ENCODE measurements around the gene PHAF1.

The PHAF1 gene

DNA sequence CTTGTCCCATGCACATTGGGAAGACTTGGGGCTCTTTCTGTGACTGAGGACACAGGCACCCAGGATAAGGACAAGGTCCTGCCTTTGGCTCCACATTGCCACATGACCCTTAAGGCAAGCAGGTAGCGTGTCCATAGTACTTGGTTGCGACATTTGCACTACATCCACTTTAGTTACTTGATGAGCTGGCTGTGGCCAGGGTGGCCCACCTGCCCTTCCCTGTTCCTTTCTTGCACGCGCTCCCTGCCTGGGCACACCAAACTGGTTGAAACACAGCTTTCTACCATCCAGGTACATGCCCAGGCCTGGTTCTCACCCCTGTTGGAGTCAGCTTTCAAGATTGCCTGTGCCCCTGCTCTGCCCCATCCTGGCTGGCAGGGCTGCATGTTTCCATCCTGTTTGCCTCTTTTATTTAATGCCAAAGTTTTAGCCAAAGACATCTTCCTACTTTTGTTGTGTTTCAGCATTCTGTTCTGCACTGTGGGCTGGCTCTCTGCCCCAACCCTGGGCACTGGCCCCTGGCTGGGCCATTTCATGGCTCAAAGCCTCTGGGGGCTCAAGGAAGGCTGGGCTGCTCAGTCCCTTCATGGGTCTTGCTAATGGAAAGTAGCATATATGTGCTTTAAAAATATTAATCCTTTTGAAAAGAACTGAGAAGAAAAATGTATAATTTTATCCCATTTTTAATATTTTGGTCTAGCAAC is 37.8 kb downstream of the PHAF1 start:
- no peak for DNase-seq (ENCODE audit: low spot score)

DNA sequence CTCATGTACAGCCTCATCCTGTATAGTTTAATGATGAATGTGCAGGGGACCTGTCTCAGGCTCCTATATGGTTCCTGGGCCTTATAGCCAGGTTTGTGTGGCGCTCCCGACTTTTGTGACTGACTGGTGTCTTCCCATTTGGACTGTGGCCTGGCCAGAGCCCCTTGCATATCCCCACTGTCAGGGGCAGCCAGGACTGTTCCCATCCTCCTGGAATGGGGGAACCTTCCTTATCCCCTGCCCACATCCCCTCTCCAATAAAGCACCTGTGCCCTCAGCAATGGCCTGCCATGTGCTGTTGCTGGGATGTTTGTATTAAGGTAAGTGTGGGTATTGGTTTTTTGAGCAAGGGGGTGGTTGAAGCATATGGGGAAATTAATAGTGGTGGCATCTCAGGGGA is 38.5 kb downstream of the PHAF1 start:
- DNase-seq (ENCODE audit: low spot score) = no peak

DNA sequence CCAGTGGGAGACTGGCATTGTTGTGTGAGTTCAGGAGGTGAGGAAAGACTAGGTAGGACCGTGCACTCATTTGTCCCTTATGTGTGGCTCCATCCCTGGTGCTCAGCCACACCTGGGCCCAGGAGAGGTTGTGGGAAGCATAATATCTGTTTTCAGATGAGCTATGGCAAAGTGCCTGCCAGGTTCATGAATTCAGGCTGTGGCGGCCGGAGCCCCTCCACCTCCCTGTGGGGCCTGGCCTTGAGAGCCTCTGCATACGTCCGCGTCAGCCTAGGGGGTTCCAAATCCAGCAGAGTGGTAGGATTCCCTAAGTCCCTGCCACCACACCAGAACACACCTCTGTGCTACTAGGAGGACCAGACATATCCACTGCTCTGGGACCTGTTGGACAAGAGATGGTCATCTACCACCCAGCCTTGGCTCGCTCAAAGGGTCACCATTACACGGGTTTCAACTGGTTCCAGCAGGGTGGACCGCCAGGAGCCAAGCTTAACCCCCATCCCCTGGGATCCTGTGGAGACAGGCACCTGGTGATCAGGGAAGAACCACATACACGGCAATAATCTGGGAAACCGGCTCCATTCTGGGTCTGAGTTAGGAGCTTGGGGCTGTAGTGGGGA is 39.0 kb downstream of the PHAF1 start:
- DNase-seq (ENCODE audit: low spot score) = no peak

DNA sequence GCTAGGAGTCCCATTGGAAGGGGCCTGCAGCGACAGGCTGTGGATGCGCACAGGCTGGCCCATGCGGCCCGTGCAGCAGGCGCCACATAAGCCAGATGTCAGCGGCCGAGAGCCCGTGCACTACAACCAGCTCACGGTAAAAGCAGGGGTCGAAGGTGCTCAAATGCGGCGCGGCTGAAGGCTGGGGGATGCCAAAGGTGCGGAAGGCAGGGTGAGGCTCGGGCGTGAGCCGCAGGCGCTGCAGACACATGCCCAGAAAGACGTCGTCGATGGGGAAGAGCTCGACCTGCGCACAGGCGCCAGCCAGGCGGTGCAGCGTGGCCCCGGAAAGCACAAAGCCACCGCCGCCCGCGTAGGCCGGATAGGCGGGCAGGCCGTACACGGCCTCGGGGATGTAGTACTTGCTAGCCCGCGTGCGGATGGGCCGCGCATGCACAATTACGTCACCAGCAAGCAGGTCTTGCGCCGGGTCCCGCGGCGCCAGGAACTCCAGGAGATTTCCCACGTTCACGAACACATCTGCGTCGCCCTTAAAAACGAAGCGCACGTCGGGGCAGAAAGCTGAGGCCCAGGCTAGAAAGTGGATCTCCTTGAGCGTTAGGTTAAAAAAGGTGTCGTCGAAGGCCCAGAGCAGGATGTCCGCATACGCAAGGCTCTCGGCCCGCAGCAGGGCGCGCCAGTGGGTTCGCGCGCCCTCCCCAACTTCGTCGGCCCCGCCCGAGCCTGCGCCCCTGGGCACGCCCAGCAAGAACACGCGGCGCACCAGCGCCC is 39.7 kb downstream of the PHAF1 start:
- no peak for DNase-seq (ENCODE audit: low spot score)

DNA sequence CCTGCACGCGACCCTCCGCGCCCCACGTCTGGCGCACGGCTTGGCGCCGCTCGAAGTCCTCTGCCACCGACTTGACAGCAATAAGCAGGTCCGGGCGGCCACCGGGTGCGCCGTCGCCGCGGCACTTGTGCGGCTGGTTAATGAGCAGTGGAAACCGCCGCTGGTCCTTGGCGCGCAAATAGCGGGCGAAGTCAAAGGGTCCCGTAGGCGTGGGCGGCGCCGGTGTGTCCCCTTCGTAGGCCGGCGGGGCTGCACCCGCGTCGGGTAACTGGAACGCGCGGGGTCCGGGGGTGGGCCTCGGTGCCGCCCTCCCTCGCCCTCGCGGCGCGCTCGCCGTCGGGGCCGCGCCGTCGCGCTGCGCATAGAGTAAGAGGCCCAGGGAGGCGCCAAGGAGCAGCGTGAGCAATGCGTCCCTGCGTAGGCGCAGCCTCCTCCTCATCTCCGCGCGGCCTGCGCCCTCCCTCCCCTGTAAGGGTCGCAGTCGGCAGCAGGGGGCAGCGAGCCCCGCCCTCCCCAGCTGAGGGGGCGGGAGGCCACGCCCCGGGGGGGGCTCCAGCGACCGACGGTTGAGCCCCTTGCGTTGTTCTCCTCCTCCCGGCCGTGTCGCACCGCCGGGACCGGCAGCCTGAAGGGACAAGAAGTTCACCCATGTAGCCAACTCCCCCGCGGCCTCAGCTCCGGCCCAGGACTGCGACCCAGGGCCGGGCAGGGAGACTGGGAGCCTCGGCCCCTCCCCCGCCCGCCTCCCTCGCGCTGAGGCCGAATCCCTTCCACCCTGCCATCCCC is 40.5 kb downstream of the PHAF1 start:
- DNase-seq (ENCODE audit: low spot score) = no peak

DNA sequence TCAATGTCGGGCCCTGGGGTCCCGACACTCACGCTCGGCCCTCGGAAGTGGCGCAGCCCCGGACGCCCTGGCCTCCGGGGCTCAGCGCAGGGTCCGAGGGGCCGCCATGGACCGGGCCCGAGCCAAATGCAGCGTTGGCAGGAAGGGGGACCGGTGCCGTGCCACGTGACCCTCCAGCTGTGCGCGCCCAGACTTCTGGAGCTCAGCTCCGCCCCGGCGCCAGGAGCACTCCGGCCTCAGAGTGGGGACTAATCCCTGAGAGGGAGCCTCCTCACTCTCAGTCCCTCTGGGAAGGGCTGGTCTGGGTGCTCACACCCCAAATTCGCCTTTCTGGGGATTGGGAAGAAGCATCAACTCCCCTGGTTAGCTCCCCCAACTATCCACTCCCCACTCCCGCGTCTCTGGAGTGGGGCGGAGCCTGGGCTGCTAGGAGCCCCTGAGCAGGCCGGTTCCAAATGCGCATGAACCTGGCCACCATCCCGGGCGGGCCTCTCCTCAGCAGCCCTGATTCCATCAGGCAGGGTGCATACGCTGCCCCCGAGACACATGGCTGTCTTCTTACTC is 41.2 kb downstream of the PHAF1 start, which contains the start of gene B3GNT9:
TSS of gene B3GNT9 (minus strand) at position 166 of the 564 bp plus-strand sequence. CDS start 513 bp downstream, outside the sequence.
- peak; percentile 66 for DNase-seq (ENCODE audit: low spot score)

DNA sequence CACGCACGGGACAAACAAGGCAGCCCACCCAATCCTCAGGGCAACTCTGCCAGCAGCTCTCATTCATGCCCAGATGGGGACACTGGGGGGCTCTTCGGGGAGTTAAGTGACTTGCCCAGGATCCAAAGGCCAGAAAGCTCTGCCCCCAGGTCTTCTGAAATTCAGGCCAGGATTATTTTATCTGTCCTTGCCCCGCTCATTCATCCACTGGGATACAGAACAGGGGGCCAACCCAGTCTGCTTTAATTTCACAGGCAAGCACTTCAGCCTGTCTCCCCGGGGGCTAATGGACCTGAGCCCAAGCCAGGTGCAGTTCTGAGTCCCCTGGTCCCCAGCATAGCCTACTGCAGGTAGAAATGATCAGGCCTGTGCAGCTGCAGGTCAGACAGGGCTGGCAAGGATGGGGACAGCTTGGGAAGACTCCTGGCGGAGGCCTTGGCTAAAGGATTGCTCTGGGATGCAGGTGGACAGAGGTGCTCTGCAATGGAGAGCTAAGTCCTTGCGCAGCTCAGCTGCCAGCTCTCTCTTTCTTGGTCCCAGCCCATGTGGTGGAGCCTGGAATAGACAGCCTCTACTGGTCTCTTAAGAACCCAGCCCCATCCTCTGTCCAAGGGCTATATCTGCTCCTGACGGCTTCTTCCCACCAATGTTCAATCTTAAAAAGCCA is 41.8 kb downstream of the PHAF1 start:
- no peak for DNase-seq (ENCODE audit: low spot score)

DNA sequence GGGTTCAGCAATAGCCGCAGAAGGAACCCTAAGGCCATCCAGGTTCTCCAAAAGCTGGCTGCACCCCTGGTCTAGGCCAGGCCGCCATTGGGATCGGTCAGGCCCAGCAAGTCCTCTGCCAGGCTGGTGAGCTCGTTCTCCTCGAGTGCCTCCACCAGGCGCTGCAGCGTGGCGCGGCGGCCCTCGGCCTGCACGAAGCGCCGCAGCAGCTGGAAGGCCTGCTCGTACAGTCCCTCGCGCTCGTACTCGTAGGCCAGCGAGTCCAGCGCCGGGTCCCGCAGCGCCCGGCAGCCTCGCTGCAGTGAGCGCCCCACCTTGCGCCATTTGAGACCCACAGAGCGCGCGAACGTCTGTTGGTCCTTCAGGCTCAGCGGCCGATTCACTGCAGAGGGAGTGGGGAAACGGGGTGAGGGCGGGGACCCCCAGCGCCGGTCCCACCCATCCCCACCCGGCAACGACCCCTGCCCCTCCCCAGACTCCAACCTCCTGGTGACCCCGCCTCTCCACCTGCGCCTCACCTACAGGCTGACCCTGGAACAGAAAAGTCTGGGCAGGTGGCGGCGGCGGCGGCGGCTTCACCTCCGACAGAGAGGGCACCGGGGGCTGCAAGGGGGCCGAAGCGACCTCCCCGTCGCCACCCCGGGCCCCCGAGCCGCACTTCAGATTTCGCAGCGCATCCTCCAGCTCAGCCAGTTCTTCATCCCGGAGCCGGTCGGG is 45.0 kb downstream of the PHAF1 start:
- DNase-seq (ENCODE audit: low spot score) = no peak

DNA sequence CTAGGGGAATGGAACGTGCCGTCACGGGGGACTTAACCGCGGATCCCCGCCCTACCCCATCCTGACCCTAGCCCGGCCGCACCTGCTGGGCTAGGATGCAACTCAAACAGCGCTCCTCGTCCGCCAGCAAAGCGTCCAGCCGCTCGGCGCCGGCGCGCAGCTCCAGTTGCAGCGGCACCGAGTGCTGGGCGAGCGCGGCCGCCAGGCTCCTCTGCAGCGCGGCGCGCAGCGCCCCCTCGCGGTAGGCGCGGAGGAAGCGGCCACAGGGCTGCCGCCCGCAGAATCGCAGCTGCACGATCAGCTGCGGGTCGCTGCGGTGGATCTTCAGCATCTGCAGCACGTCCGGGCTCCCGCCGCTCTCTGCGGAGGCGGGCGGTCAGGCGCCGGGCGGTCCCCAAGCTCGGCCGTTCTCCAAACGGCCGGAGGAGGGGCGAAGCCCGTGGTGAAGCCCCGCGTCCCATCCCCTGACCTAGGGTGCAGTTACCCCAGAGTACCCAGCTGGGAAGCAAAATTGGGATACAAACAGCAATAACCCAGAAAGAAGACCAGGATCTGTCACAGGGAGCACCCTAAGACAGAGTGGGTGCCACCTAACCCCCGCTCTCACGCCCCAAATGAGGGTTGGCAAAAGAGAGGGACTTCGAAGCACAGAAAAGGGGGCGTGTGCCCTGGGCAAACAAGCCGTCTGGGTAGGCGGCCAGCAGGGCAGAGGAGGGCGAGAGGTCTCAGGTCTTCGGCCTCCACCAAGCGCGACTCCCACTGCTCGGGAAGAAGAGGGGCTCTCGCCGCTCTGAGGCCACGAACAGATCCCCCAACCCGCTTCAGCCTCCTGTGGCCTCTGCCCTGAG is 45.8 kb downstream of the PHAF1 start:
- DNase-seq (ENCODE audit: low spot score) = peak; percentile 72

DNA sequence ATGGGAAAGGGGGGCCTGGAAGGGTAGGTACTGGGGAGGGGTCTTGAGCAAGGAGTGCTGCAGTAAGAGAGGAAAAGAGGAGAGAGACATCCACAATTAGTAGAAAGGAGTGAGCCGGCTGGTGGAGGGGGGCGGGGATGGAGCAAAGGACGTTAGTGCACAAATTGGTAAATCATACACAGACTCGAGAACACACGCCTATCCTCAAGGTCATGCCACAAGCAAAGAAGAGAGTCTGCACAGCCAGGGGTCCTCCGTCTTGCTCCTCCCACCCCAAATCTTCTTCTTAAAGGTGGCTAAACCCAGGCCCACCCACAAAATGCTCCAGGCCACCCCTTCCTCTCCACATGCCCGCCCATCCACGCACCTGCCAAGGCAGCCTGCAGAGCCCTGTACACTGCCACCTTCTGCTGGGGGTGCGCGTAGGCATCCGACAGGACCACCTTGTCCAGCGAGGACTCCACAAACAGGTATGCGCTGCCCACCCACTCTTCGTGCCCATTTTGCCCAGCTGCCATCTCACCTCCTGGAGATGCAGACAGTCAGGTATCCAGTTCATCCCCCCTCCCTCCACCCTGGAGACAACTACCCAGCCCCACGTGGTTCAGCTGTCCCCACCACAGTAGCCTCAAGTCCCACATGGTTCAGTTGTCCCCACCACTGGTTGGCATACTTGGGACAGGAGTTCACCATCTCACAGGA is 46.6 kb downstream of the PHAF1 start:
- no peak for DNase-seq (ENCODE audit: low spot score)

DNA sequence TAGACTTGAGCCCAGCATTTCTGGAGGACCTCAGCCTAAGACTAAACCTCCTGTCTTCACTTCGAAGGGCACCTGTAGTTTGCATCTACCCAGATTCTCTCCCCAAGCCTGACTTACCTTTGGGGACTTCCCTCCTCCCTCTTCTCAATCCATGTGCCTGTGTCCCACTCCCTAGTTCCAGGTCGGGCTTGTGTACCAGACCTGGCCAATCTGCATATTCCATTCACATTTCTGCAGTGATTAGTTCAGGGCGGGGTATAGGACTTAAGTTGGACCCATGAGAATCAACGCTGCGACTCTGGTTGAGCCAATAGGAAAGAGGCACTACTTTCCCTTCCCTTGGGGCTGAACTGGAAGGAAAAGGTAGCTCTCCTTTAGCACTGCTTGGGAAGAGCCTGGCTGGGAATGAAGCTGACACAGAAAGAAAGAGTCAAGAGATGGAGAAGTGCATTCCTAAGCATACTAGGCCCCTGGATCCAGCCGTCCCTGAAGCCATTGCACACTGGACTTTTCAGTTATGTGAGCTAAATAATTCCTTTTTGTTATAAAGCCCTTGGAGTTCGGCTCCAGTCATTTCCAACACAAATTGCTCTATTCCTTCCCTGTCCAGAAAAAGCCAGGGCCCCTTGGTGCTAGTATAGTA is 47.5 kb downstream of the PHAF1 start:
- DNase-seq (ENCODE audit: low spot score) = no peak

DNA sequence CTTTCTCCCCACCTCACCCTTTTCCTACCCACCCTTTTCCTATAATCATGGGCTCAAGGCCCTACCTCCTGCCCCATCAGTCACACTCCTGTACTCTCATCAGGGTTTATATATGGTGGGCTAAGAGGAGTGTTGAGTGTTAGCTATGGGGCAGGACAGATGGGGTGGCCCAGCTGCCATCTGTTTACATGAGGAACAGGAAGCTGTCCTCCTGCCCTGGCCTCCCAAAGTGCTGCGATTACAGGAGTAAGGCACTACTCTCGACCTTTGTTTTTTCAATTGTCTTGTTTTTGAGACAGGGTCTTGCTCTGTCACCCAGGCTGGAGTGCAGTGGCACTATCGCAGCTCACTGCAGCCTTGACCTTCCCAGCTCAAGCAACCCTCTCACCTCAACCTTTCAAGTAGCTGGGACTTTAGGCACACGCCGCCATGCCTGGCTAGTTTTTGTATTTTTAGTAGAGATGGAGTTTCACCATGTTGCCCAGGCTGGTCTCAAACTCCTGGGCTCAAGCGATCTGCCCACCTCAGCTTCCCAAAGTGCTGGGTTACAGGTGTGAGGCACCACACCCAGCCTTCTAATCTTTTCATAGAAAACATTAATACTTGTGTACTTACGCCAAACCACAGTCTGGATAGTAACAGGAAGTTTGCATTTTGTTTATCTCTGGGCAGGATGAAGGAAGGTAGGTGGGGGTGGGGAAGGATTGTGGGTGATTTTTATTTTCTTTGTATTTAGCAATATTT is 48.3 kb downstream of the PHAF1 start:
- DNase-seq (ENCODE audit: low spot score) = no peak

DNA sequence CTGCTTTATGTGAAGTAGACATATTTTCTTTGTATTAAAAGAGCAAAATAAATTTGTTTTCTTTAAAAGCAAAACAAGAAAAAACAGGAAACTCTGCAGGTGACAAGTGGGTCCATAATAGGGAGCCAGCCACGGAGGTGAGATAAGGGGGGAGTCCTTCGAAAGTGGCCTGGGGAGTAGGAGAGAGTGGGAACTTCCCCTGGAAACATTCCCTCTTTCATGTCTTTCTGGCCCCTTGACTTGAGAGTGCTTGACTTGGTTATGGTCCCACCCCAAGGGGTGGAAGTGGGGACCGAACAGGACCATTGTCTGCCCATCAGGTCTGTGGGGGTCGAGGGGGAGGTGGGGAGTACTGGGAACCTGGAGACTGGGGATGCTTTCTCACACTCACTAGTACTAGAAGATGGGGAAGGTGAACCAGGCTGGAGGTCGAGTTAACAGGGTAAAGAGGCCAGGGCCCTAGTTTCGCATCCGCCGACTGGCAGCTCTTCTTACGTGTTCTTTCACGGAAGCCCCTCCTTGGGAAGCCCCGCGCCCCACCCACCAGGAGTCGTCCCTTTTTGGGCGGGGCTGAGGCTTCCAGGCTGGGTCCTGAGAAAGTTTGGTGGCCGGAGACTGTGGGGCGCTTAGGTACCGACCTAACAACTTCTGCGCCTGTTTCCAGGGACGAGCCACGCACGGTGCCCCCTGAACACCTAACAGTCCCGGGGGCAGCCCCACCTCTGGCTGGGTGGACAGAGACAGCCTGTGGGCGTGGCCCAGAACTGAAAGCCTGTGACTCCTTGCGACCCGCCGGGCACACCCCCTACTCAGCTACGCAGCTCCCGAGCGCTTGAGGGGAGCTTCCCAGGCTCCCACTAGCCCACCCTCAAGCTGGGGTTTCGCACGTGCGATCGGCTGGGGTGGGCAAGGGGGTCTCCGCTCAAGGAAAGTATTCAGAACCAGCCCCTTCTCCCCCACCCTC is 49.2 kb downstream of the PHAF1 start:
- DNase-seq (ENCODE audit: low spot score) = no peak

DNA sequence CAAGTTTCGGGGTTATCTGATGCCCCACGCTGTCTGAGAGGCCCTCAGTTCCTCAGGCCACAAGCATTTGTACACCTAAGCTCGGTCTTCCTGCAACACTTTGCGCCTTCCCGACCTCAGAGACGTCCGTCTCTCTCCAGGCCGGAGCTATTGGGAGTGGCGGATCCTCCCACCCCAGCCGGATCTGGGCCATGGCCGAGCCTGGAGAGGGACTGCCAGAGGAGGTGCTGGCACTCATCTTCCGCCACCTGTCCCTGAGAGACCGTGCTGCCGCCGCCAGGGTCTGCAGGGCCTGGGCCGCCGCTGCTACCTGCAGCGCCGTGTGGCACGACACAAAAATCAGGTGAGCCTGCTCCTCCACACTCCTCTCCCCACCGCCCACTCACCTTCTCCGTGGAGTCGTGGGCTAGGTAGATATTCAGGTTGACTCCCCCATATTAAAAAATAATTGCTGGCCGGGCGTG is 51.9 kb downstream of the PHAF1 start:
- DNase-seq (ENCODE audit: low spot score) = no peak

DNA sequence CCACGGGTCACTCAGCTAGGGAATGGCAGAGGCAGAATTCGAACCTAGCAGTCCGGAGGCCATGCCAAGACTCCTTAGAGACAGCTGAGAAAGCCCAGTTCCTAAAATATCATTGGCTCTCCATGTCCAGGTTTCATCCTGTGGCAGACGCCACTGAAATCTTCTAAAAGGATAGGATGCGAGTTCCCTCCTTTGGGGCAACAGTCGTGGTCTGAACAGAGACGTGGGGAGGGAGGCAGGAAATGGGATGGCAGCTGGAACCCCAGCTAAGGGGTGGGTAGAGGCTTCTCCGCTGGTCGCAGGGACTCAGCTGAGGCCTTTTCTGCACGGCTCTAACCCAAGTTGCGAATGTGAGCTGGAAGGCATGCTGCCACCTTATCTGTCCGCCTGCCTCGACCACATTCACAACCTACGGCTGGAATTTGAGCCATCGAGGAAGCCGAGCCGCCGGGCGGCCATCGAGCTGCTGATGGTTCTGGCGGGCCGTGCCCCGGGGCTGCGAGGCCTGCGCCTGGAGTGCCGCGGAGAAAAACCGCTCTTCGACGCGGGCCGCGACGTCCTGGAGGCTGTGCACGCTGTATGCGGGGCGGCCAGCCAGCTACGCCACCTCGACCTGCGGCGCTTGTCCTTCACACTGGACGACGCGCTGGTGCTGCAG is 52.9 kb downstream of the PHAF1 start:
- no peak for DNase-seq (ENCODE audit: low spot score)
